Aorta (tissue), 5 donors: Measurements from ENCODE around the gene RGS6. TPM values are rescaled to one million over a fixed set of nuclear protein-coding genes. Genes with fewer than 3 reads are reported as not detected.

Experiments
- ATAC-seq: fragments of 200-7000 bp; cut with Tn5 transposase; one replicate; pipeline ENCODE4 v1.9.1; 2022; ENCODE audit warnings: moderate library complexity; ENCODE audit not compliant: low FRiP score
- DNase-seq, 2 donors: peaks; one replicate each; pipeline ENCODE4 v3.0.0-alpha.2; 2020
- H3K27ac ChIP-seq, 2 donors: one replicate each; pipeline ENCODE4 v1.5.1; 2013; ENCODE audit warnings: low read length in 2 of 2, mild to moderate bottlenecking in 2 of 2, moderate library complexity in 2 of 2, control low read depth in 1 of 2, inconsistent platforms in 1 of 2, low read depth in 1 of 2
- H3K27me3 ChIP-seq, 2 donors: one replicate each; pipeline ENCODE4 v1.6.1; 2013; ENCODE audit warnings: control low read depth in 1 of 2, low read length in 1 of 2, mild to moderate bottlenecking in 1 of 2, moderate library complexity in 1 of 2; ENCODE audit not compliant: insufficient read depth in 2 of 2, control insufficient read depth in 1 of 2
- H3K36me3 ChIP-seq, 2 donors: one replicate each; pipeline ENCODE4 v1.6.1; 2013; ENCODE audit warnings: control low read depth in 1 of 2, low read length in 1 of 2, mild to moderate bottlenecking in 1 of 2; ENCODE audit not compliant: insufficient read depth in 2 of 2, control insufficient read depth in 1 of 2
- H3K4me1 ChIP-seq, 2 donors: one replicate each; pipeline ENCODE4 v1.6.1; 2013; ENCODE audit warnings: low read length in 2 of 2, control low read depth in 1 of 2, mild to moderate bottlenecking in 1 of 2, moderate library complexity in 1 of 2; ENCODE audit not compliant: insufficient read depth in 2 of 2, control insufficient read depth in 1 of 2
- H3K4me3 ChIP-seq, 2 donors: one replicate each; pipeline ENCODE4 v1.5.1; 2013; ENCODE audit warnings: low read length in 2 of 2, control low read depth in 1 of 2, mild to moderate bottlenecking in 1 of 2
- H3K9me3 ChIP-seq: one replicate; pipeline ENCODE4 v1.6.1; 2013; ENCODE audit warnings: mild to moderate bottlenecking, low read length; ENCODE audit not compliant: control insufficient read depth
- WGBS, 2 donors: extraction: QIAGEN DNeasy Blood & Tissue Kit; methylation state at CpG; one replicate each; pipeline ENCODE4 v1.1.7; 2013; 5-methylcytosine and 5-hydroxymethylcytosine counted together
- intact Hi-C, 2 donors: fragments of 100-400 bp; cut with DNase I; formaldehyde crosslinking; loops; one replicate each; pipeline versions ENCODE4 v1.14.2 to v1.15.0; 2022
- polyA plus RNA-seq, 2 donors: library from polyadenylated mRNA; stranded (reverse); fragments of 200-250 nt; gene quantifications; one replicate each; pipeline ENCODE4 v1.2.3, GENCODE V29; 2013
- total RNA-seq, 2 donors: library from RNA; stranded (reverse); fragmentation: NEBNext Ultra II Directional; extraction: Animal tissue kit (Norgen Biotek cat#: 25700); gene quantifications; one replicate each; pipeline ENCODE4 v1.2.1, GENCODE V29; 2021
- donor health status: healthy with polysubstance abuse.
- donor health status: Bipolar disorder and iron deficiency.
- donor health status: DM: no; HTN: no; CAD: no.
- donor health status: DM: no; HTN: no; CAD: no.
- donor health status: DM: yes; HTN: yes; CAD: no.

RGS6 gene
- total and polyA plus RNA-seq, 4 donors = 0.05 to 2.0 (median 1.8) TPM; not detected in 1

DNA sequence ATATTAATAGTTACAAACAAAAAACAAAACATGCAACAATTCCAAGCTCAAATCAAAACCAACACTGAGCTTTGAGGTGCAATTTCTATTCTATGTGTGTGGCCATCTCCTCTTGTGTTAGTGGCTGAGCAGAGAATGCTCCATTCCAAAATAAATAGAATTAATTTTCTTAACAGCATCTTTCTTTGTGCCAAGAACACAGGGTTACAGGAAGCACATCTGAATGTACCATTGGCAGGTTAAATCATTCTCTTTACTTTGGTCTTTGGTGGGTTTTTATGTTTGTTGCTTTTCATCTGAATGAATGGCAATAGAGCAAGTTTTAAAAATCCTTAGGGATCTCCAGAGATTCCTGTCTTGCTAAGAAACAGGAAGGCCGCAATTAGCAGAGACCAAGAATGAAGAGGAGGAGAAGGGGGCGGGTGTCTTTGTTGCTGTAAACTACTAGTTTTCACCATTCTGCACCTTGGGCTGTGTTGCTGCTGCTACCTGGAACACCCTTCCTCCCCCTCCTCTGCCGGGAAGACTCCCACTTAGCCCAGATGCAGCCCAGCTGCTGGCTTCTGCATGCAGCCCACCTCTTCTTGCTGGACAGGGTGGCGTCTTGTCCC, 165.0 kb downstream of the RGS6 start:
- Histone ChIP-seq H3K27ac (no peak overlapping the region), H3K4me1 (no peaks in the 10 kb centered on the region), H3K9me3 (peaks cover 1% of the 10 kb centered on the region), H3K36me3 (no peaks in the 10 kb centered on the region), H3K27me3 (no peaks in the 10 kb centered on the region), H3K4me3 (no peak overlapping the region)
- intact Hi-C loops = no loop called here
- 65 to 79% methylated on average over 4 of the region's 4 CpGs for WGBS, 2 donors
- DNase-seq = no peak
- ATAC-seq = no peak

DNA sequence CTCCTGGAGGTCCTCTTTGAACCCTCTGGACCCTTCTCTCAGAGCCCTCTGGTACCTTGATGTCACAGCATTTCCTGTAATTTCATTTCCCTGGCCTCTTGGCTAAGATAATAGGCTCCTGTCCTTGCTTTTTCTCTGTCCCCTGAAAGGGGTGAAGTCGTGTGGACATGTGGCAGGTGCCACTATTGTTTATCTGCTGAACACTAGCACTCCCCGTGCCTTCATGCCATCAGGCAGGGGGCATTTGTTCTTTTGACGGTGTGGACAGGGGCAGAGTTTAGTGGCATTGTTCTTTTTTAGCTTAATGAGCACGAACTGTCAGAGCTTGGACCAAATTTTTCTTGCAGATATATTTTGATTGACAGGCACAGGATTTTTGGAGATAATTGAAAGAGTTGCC, 166.0 kb downstream of the RGS6 start:
- intact Hi-C loops = no loop called here
- ATAC-seq = no peak

DNA sequence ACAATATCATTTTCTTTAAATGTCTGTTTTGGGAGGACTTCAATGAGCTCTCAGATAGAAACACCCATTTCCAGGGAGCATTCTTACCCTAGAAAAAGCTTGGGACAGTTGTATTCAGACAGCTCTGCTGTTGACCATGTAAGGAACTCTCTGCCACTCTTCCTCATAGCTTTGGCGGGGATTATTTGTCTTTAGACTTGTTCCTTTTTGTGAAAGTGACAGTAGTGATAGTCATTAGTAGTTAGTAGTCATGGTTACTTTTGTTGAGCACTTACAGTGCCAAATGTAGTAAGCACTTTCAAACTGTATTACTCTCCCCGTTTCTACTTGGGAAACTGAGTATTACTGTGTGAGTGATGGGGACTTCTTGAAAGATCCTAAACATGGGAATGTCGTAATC, 167.3 kb downstream of the RGS6 start:
- no peaks in the 10 kb centered on the region for H3K4me1 ChIP-seq
- no peaks in the 10 kb centered on the region for H3K27me3 ChIP-seq
- H3K36me3 ChIP-seq = no peaks in the 10 kb centered on the region
- WGBS, 2 donors = 74 to 77% methylated on average over 3 of the region's 3 CpGs
- no peak overlapping the region for H3K27ac ChIP-seq
- DNase-seq (no peak), ATAC-seq (no peak)
- intact Hi-C loops = no loop called here
- no peak overlapping the region for H3K4me3 ChIP-seq
- H3K9me3 ChIP-seq = peaks cover 1% of the 10 kb centered on the region

More for the DNA sequence above, 166.0 kb downstream of the RGS6 start:
- 59 to 71% methylated on average over 4 of the region's 4 CpGs for WGBS, 2 donors
- no peaks in the 10 kb centered on the region for H3K27me3 ChIP-seq
- H3K4me1 ChIP-seq = no peaks in the 10 kb centered on the region
- H3K36me3 ChIP-seq = no peaks in the 10 kb centered on the region
- peaks cover 1% of the 10 kb centered on the region for H3K9me3 ChIP-seq
- H3K4me3 ChIP-seq = no peak overlapping the region
- no peak overlapping the region for H3K27ac ChIP-seq
- DNase-seq = no peak

DNA sequence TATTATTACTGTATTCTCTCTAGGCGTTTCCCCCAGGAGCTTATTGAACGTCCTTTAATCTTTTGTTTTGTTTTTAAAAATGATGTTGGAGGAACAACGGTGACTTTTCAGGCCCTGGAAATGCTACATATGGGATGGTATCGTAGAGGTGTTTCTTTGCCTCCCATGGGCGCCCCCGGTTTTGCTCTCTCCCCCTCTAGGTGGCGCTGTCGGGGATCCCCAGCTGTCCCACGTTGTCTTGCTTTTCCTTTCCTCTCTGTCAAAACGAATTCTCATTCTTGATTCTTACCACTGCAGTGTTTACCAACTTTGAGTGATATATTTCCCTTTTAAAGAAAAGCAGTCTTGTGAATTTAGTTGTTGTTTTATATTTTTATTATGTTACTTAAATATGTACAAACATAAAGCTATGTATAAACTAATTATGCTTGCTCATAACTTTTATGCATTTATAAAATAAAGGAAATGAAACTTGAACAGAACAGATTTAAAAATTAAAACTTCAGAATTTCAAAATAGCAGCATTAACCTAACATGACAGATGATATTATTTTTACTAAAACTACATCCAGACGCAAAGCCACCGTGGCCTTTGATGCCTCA, 171.9 kb downstream of the RGS6 start:
- H3K27ac ChIP-seq = no peak overlapping the region
- no peaks in the 10 kb centered on the region for H3K4me1 ChIP-seq
- 55 to 62% methylated on average over 12 of the region's 12 CpGs for WGBS, 2 donors
- H3K36me3 ChIP-seq = no peaks in the 10 kb centered on the region
- H3K27me3 ChIP-seq = no peaks in the 10 kb centered on the region
- intact Hi-C loops = no loop called here
- DNase-seq = no peak
- no peak overlapping the region for H3K4me3 ChIP-seq
- no peaks in the 10 kb centered on the region for H3K9me3 ChIP-seq
- ATAC-seq = no peak

DNA sequence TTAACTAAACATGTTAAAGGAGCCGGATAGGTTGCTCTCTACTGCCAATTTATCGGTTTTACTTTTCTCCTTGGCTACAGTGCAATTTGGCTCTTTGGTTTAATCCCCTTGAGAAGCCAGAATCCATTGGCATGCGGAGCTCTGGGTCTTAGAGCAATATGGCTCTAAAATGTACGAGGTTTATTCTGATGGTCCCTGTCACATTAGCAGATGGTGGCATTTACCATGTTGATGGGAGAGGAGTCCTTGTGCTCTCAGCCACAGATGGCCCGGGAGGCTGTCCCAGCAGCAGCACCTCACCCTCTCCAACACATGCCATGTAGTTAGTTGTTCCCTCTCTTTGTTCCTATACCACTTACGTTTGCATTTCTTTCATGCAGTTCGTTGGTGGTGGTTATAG, 179.7 kb downstream of the RGS6 start:
- H3K27ac ChIP-seq = no peak overlapping the region
- DNase-seq (no peak), ATAC-seq (no peak)
- no peak overlapping the region for H3K4me3 ChIP-seq
- H3K27me3 ChIP-seq = no peaks in the 10 kb centered on the region
- no peaks in the 10 kb centered on the region for H3K4me1 ChIP-seq
- intact Hi-C loops = no loop called here
- no peaks in the 10 kb centered on the region for H3K36me3 ChIP-seq
- WGBS, 2 donors = 78 to 79% methylated on average over 7 of the region's 7 CpGs
- no peaks in the 10 kb centered on the region for H3K9me3 ChIP-seq

DNA sequence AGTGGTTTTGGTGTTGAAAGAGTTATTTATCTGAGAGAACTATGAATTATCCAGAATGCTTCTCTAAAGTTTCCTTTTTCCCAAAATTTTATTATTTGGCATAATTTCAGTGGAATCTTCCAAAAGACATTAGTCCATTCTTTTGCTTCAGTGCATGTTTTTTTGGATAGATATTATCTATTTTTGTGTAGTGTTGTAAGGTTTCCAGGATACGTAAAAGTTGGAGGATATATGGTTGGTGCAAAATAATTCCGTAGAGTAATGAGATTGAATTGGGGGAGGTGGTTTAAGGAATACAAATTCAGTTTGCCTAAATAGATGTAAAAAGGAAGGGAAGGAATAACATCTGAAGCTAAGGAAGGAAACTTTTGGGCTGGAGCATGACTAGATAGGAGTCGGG, 186.6 kb downstream of the RGS6 start:
- 87 to 88% methylated on average over 3 of the region's 3 CpGs for WGBS, 2 donors
- Histone ChIP-seq H3K4me3 (no peak overlapping the region), H3K4me1 (no peaks in the 10 kb centered on the region), H3K9me3 (no peaks in the 10 kb centered on the region), H3K27ac (no peak overlapping the region), H3K27me3 (no peaks in the 10 kb centered on the region), H3K36me3 (no peaks in the 10 kb centered on the region)
- DNase-seq (no peak), ATAC-seq (no peak)
- intact Hi-C loops = no loop called here

DNA sequence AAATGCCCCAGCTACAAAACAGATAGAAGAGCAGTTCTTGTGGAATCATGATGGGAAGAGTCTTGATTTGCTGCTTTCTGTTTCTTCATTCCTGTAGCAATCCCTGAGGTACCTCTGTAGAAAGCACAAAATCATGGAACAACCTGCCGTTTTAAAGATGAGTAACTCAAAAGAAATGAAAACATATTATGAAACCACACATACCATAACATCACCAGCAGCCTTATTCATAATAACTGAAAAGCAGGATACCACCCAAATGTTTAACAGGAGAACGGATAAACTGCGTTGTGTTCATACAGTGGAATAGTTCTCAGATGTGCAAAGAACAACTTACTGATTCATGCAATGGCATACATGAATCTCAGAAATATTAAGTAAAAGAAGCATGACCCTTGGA, 188.1 kb downstream of the RGS6 start:
- no peak for ATAC-seq
- WGBS, 2 donors = 54 to 62% methylated on average over 3 of the region's 3 CpGs

DNA sequence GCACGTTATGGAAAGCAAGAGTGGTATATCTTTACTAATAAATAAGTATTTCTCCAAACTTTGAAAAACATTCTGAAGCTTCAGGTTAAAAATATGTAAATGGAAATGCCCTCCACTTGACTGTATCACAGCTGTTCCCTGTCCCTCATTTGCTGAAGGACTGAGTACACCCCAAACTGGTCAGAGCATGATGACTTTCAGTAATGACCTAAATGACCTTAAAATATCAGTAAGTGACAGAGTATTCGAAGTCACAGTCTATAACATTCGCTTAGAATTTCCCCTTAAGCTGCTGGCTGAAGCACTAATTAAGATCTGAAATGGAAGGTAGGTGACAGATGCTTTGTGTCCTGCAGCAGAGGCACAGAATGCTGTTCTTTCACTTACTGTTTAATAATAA, 191.5 kb downstream of the RGS6 start:
- intact Hi-C loops = no loop called here
- H3K36me3 ChIP-seq = no peaks in the 10 kb centered on the region
- no peak overlapping the region for H3K4me3 ChIP-seq
- peaks cover 2% of the 10 kb centered on the region for H3K9me3 ChIP-seq
- no peak for ATAC-seq
- H3K27ac ChIP-seq = no peak overlapping the region
- no peak for DNase-seq
- no peaks in the 10 kb centered on the region for H3K4me1 ChIP-seq
- 58 to 64% methylated on average over 3 of the region's 3 CpGs for WGBS, 2 donors
- H3K27me3 ChIP-seq = peaks cover 0 to 2% of the 10 kb centered on the region in 2 donors

More for the DNA sequence above, 188.1 kb downstream of the RGS6 start:
- no peak for DNase-seq
- intact Hi-C loops = no loop called here
- H3K4me3 ChIP-seq = no peak overlapping the region
- H3K36me3 ChIP-seq = no peaks in the 10 kb centered on the region
- H3K27ac ChIP-seq = no peak overlapping the region
- no peaks in the 10 kb centered on the region for H3K27me3 ChIP-seq
- H3K4me1 ChIP-seq = no peaks in the 10 kb centered on the region
- H3K9me3 ChIP-seq = no peaks in the 10 kb centered on the region

DNA sequence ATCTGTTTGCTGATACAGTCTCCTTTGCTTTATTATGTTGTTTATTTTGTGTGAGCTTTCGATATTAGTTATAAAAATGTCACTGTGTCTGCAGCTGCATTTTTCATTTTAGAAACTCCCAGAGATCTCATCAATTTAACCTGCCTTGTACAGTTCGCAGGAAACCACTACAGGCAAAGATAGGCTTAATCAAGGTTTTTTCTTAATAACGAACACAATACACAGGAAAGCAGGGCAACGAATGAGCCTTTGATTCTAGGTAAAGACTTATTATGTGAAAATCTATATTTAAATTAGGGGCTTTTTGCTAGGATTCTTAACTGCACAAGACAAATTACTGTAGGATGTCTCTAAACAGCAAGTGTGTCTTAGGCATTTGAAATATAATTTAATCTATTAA, 191.9 kb downstream of the RGS6 start:
- Histone ChIP-seq H3K27ac (no peak overlapping the region), H3K9me3 (peaks cover 2% of the 10 kb centered on the region), H3K36me3 (no peaks in the 10 kb centered on the region), H3K27me3 (peaks cover 0 to 2% of the 10 kb centered on the region in 2 donors), H3K4me1 (no peaks in the 10 kb centered on the region), H3K4me3 (no peak overlapping the region)
- DNase-seq = no peak
- 74 to 80% methylated on average over 4 of the region's 4 CpGs for WGBS, 2 donors
- ATAC-seq = no peak
- intact Hi-C loops = no loop called here
